Endothelial cell of hepatic sinusoid (primary cell): ENCODE results near the gene PLEKHA6.
"Not testable (repeated sequence)": the region's sequence is repeated elsewhere in the genome, so short reads cannot be mapped to it uniquely, and the experiment has no call there.

ENCODE experiments used
- in situ Hi-C: cut with HindIII; loops from 2 replicates; pipeline ENCODE4 v1.10.0; 2017; ENCODE audit warnings: low sequenced_read_pairs

Gene PLEKHA6

DNA sequence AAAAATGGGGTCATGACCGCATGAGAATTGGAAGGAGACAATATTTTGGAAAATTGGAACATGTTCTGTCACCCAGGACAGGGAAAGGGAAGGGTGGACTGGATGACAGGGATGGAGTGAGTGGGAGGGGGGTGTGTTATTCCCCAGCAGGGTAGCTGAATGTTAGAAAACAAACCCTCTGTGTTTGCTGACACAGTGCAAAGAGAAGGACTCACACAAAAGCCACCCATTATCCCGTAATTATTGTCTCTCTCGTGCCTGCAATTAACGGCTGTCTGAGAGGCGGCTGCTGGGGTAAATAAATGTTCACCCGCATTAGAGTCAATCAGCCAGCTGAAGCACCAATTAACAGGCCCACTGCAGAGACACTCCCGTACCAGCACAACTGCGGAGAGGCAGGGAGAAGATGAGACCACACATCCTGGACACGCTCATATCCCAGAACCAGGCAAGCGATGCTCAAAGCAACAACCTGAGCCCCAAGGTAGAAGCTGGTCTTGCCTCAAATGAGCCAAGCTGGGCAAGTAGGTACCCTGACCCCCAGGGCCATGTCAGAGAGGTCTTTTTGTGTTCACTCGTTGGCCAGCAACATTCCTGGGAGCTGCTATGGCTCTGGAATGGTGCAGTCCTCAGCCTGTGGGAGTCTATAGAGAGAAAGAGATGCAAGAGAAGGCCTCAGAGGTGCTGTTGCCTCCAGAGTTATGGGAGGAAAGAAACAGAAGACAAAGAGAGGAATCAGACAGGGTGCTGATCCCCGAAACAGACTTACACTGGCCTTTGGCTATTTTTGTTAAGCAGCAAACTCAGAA is 19.4 kb downstream of the PLEKHA6 start:
- in situ Hi-C loops = no loop called here

DNA sequence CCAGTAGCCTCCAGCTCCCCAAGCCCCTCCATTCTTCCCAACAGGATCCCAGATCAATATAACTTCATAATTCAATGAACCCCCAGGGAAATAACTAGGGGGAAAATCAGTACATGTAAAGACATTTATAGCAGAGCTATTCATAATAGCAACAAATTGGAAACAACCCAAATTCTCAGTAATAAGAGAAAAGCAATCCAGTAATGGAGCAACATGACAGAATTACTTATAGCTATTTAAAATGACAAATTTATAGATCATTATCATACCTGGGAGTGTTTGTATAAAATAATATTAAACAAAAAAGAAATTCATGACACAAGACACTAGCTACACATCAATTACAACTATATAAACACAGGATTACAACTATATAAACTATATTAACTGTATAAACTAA is 20.2 kb downstream of the PLEKHA6 start:
- in situ Hi-C loops = no loop called here

DNA sequence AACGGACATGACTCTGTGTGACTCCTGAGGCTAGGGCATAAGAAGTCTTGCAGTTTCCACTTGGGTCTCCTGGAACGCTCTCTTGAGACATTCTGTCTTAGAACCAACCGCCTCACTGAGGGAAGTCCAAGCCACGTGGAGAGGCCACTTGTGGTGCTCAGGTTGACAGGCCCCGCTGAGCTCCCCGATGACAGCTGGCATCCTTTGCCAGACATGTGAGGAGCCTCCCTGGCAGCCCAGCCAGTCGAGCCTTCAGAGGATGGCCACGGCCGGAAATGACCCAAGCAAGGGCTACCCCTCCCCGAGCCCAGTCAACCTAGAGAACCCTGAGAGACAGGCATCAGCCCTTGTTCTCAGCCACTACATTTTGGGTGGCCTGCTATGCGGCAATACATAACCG is 20.7 kb downstream of the PLEKHA6 start:
- in situ Hi-C loops = no loop called here

DNA sequence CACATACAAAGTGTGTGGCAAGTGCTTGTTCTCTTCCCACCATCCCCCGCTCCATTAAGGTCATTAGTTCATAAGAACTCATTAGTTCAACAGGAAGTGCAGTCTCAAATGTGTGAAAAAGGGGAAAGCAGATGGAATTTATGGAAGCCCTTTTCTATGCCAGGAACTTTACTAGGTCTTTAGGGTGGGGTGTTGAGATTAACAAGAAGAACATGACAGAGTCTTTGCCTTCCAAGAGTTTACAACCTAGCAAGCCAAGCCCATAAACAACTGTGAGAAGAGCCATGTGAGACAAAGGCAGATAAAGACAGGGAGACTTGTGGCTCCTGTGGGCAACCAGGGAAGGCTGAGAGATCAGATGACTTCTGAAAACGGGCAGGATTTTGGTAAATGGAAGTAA is 21.4 kb downstream of the PLEKHA6 start:
- in situ Hi-C loops = no loop called here

DNA sequence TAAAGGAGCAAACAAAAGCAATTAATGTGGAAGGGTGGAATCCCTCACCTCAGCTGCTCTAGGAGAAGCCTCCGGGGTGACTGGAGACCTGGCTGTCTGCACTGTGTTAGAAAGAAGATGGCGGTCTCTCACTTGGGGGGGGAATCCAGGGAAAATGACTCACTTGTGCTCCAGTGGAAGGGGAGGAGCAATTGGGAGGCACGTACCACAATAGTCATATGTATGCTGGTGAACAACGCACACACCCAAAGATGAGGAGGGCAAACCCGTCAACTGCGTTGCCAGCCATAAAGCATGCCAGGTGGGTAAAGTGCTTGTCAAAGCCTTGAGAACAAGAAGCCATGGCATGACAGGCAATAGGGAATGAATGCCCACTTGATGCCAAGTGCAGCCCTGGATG is 22.1 kb downstream of the PLEKHA6 start:
- in situ Hi-C loops = no loop called here

DNA sequence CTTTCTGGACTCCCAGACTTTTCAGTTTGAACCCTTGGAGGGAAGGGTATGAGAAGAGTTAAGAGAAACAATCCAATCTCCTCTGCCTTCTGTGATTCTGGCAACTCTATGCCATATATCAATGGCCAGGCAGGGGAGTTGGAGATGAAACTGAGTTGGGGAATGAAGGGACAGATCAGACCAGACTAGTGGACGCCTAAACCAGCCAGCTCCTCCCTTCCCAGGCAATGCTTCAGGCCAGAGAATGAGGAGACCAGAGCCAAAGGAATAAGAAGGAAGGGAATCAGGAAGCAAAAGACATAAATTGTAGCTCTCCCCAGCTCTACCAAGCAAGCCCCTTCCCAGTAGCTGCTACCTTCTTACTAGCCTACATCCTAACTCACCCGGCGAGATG is 22.7 kb downstream of the PLEKHA6 start:
- in situ Hi-C loops = no loop called here

DNA sequence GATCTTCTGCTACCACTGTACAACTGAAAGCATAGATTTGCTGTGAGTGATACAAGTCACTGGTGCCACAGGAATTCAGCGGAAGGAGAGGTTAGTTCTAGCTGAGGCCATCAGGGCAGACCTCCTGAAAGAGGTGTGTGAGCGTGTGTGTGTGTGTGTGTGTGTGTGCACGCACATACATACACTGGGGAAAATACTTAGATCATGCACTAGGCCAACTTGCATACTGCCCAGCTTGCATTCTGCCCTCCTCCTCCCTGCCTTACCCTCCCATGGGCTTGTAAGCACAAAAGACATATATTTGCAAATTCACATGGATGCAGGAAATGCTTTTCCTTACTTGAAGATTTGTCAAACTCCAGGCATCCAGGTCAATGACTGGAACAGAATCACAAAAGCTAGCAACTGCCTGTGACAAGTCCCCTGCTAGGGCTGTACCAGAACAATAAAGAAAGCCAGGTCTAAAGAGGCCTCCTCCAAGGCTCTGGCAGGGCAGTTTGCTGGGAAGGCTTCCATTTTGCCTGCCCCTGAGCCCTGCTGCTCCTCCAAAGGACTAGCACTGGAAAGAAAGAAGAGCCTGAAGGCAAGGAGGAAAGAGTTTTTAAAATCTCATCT is 23.2 kb downstream of the PLEKHA6 start:
- in situ Hi-C loops = no loop called here

DNA sequence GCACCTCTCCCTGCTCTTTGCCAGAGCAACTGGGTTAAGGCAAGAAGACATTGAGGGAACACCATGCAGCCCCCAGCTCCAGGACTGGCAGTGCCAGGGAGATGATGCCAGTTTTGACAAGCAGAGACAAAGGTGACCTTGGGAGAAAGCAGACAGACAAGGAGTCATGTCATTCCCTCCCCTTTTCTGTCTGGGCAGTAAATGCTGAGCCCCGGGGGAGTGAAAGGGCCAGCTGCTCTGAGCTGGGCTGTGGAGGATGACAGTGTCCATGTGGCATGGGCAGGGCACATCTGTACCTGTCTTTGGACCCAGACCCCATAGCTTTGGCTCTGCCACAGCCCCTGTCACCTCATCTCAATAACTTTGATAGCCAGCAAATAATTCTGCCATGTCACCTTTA is 24.2 kb downstream of the PLEKHA6 start:
- in situ Hi-C loops = no loop called here

DNA sequence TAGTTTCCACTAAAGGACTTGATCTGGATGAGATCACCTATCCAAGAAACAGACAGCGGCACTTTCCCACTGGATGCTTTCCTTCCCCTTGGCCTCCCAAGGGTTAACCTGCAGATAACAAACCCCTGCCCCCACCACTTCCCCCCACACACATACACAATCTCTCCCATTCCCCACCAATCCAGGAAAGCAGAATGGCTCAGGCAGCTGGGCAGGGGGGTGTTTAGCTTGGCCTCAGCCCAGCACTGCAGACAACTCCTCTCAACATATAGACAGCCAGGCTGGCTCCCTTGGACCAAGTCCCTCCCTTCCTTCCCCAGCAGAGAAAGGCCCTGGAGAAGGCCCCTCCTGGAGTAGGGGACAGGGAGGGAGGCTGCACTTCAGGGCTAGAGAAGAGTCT is 24.6 kb downstream of the PLEKHA6 start:
- in situ Hi-C loops = no loop called here

DNA sequence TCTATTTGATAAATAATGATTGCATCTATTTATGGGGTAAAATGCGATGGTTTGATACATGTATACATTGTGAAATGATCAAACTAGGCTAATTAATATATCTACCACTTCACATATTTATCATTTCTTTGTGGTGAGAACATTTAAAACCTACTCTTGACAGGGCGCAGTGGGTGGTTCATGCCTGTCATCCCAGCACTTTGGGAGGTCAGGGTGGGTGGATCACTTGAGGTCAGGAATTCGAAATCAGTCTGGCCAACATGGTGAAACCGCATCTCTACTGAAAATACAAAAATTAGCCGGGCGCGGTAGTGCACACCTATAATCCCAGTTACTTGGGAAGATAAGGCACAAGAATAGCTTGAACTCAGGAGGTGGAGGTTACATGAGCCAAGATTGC is 25.3 kb downstream of the PLEKHA6 start:
- in situ Hi-C loops = no loop called here

DNA sequence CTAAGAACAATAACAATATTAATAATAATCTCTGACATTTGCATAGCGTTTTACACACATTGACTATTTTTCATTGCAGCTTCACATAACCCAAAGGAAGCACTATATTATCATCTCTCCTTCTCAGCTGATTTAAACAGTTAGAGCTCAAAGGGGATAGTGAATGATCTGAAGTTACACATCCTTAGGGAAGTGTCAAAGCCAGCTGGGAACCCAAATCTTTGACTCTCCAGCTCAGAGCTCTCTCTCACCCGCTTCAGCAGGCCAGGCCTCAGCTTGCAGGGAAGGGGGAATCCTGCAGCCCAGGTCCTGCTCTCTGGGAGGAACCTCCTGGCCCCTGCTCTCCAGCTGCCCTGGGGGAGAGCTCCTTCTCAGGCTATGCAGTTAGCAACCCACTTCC is 26.3 kb downstream of the PLEKHA6 start:
- in situ Hi-C loops = no loop called here

DNA sequence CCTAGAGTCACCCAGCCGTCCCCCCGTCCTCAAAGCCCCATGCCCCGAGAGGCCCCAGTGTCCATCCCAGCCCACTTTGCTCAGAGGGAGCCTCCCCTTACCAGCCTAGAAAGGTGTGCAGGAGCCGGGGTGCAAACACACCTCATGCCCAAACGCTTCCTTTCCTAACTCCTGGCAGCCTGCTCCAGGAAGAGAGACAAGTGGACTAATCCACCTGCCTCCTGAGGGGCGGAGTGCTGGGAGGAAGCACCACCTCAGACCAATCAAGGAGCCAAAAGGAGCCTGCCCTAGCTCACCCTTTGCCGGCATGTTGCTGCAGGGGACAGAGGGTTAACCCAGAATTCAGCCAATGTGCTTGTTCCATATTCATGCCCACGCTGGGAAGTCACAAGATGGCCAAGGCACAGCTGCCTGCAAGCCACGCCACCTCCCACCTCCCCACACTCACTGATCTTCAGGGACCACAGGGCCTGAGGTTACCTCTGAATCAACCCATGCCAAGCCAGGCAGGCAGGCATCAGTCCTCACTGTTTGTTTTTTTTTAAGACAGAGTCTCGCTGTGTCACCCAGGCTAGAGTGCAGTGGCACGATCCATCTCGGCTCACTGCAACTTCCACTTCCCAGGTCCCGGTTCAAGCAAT is 27.8 kb downstream of the PLEKHA6 start:
- in situ Hi-C loops = no loop called here

DNA sequence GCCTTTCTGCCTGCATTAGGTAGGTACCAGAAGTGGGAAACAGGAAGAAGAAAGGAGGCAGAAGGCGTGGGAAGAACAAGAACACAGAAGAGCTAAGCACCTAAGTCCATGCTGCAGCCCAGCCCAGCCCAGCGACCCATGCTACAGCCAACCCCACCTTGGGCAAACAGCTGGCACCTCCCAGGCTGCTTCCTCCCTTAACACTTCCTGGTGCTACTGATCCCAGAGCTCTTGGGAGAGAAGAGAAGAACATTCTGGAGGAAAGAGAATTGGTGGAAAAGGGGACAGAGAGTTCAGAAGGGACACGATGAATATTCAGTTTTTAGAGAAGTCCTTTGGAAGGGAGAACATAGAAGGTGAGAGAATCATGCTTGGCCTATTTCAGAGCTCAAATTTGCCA is 28.5 kb downstream of the PLEKHA6 start:
- in situ Hi-C loops = no loop called here

DNA sequence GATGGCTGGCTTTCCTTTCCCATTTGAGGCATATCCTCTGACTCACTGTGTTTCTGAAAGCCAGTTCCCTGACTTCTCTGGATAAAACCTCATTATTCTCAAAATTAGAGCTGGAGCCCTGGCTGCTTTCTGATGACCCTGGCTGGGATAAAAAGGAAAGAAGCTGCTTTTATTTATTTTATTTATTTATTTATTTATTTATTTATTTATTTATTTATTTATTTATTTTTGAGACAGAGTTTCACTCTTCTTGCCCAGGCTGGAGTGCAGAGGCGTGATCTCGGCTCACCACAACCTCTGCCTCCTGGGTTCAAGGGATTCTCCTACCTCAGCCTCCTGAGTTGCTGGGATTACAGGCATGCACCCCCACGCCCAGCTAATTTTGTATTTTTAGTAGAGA is 31.9 kb downstream of the PLEKHA6 start:
- in situ Hi-C loops = not testable (repeated sequence)

DNA sequence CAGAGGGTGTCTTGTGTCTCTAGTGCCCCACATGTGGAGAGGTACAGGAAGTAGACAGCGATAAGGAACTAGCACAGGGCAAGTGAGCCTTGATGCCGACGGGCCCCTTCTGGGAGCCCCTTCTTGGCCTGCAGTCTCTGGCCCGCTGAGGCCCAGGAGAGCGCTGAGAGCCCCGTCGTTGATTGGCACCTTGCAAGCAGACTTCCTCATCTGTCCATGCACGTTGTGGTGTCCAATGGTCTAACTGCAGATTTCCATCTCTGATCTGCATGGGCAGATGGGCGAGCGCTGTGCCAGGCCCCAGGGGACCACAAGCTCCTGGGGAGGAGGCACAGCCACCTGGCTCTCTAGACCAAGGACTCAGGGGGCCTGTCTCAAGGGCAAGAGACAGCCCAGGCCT is 32.4 kb downstream of the PLEKHA6 start:
- in situ Hi-C loops = no loop called here

DNA sequence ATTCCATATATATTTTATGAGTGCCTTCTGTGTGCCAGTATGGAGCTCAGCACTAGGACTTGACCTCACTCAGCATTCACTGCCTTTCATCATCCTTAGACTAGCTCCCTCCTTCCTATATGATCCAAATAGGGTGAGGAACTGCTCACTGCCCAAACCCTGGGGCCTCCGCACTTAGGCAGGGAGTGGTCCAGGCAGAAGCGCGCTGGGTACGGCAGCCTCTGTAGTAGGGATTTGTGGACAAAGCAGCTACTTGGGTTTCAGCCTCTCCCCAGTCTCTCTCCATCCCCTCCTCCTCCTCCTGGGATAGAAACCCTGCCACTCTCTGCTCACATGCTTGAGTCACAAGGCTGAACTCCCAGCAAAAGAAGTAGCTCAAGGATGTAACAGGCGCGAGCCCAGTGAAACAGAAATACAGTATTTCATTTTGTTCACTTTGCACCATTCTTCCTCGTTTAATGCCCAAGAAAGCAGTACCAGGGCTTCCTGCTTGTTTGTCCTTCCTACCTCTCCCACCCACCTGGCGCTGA is 32.9 kb downstream of the PLEKHA6 start:
- in situ Hi-C loops = no loop called here

DNA sequence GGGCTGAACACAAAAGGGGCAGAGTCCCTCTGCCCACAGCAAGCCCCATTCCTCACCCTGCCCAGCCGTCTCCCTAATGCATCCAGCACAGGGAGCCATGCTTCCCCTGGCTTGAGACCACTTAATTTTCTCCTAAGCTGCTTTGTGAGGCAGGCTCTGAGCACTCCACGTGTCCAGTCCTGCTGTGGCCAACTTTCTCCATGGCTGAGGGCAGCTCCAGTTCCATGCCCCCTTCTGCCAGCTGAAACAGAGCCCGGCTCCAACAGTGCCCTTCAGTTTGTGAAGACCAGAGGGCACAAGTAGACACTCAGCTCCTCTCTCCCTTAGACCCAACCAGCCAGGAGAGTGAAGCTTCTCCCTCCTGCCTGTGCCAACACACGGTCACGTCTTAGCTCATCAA is 33.8 kb downstream of the PLEKHA6 start:
- in situ Hi-C loops = no loop called here

DNA sequence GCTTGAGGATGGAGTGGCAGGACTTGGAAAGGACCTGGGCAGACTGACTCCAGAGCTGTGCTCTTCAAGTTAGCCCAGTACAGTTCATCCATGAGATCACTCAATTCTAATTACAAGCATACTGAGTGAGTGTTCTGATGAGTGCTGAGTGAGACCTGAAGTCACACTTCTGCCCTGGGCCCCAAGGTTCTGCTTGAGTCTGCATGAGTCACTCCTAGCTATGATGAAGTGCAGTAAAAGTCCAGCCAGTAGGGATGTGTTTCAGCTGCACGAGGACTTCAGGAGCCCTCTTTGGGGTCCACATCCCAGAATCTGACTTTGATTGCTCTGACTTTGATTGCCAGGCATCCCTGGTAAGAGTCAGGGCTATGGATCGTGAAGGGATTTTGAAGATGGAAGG is 35.8 kb downstream of the PLEKHA6 start:
- in situ Hi-C loops = no loop called here

DNA sequence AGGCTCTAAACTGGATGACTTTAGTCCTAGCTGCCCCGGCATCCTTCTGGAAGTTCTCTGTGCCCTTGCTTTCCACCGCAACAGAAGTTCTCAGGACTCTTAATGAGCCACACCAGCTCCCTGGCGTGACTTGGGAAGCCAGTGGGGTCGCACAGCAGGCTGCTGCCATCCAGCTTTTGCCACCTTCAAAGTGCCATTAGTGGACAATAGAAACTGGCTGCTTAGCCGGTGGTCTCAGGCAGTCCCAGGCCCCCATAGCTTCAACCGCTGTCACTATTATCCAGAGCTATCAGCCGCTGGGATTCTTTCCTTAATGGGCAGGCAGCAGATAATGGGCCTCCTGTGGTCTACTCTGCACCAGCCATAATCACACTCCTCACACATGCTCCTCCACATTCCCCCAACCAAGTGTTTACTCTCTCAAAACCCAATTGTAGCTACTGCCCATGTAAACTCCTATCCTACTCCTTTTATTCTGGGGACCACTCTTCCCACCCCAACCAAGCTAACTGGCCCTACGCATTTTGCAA is 37.3 kb downstream of the PLEKHA6 start:
- in situ Hi-C loops = no loop called here

DNA sequence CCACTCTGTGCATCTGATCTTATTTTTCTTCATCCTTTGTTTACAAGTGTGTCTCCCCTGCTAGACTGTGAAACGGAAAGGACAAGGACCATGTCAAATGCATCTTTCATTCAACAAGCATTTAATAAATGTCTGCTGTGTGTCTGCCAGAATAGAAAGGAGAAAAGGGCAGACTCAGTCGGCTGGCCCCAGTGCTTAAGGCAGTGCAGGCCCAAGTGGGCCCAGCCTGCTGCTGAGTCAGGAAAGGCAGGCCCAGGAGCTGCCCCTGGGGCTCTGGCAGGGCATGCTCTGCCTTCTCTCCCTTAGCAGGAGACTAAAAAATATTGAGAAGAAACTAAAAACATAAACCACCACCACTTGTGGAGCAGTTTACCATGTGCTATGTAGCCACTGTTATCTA is 38.1 kb downstream of the PLEKHA6 start:
- in situ Hi-C loops = no loop called here

DNA sequence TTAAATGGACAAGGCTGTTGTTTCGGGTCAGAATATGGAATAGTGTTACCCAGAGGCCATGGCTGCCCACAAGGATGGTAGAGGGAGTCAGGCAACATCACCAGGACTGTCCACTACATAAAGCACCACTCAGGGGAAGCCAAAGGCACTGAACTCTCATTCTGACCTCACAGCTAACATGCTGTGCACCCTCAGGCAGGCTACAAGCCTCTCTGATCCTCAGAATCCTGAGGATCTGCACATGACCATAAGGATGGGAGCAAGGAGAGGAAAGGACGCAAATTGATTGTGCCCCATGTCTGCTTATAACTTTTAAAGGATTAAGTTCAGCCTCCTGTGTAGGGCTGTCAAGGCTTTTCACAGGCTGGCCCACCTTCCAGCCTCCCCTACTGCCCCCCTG is 38.7 kb downstream of the PLEKHA6 start:
- in situ Hi-C loops = no loop called here

DNA sequence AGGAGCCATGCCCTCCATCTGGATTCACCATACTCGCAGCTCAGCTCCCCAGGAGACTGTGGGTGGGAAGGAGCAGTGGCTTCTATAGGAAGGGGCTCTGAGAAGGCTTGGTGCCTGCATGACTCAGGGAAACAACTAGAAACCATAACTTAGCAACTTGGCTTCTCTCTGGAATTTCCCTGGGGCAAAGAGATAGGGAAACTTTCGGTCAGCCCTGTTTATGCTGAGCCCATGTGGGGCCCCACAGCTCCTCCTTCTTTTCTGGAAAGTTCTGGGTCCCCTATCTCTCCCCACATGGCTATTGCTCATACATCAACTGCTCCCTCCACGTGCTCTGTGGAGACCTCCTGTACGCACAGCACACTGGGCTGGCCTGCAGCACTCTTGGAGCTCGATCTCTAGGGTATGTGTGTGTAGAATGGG is 39.3 kb downstream of the PLEKHA6 start:
- in situ Hi-C loops = no loop called here
